ENCODE results near the gene LYRM9.
"Not testable (repeated sequence)": the region's sequence is repeated elsewhere in the genome, so short reads cannot be mapped to it uniquely, and the experiment has no call there.

LYRM9 gene

GRCh38 chr17:27905447-27906225 is 12.5 kb upstream of the LYRM9 start:
- DNase-seq: no peak

DNA sequence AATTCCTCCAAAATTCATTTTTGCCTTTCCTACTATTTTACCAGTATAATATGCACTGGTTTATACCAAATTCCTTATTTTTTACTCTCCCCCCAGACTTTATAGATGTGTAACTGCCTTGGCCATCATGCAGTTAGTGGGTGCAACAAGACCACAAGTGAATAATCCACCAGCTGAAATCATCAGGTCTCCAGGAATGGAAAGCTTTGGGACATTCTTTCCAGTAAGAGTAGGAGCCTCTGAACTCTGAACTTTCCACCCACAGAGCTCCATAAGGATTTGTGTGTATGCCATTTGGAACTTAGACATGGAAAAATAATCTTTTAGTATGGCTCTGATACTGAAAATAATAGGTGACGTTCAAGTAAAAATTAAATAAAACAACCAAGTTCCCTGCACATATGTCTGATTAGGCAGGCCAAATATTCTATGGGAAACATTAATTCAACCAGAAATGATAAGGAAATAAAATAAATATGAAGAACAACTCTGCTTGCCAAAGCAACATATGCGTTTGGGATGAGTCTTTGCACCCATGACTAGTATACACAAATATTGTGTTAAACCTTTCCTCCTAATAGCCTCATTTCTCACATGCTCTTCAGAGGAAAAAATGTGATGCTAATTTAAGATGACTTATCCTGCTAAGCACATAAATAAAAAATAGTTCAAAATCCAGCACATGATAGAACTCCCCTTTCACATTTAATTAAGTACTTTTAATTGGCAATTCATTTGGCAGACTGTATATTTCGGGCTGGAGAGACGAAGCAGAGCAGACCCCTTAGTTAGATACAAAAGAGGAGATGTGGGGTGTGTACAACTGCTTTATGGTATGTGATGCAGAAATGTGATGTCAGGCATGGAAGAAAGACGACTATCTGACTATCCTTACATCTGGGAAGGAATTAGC is 11.6 kb upstream of the LYRM9 start:
- no peak for DNase-seq

DNA sequence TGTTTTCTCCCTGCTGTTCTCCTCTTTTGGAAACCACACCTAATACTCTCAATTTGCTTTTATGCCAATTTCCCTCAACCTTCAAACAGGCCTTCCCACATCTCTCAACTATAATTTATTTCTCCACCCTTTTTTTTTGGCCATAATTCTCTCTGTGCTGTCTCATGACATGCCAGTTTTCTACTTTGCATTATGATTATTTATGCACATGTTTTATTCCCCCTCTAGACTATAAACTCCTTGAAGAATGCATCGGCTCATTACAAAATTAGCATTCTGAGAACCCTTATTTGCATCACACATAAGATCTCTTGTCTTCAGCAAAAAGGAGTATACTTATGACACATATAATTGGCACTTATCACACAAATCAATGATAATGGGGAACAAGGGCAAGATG is 10.9 kb upstream of the LYRM9 start:
- DNase-seq: no peak

- peak; percentile 68 for DNase-seq
Observed at GRCh38 chr17:27899525-27899924, 6.4 kb upstream of the LYRM9 start.

DNA sequence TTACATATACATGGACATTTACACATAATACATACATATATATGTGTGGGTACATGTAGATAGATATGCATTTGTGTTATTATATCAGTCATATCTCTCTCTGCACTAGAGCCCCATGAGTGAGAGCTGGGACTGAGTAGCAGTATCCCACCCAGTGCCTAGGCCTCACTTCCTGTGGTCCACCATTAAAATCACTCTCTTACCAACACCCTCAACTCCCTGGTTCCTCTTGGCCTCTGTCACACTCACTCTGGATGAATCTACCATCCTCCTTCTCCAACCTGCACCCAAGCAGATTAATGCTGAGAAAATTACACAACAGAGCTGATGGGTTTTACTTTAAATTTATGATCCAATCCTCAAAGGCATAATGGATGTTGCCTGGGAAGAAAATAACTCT is 4.9 kb upstream of the LYRM9 start:
- no peak for DNase-seq

DNA sequence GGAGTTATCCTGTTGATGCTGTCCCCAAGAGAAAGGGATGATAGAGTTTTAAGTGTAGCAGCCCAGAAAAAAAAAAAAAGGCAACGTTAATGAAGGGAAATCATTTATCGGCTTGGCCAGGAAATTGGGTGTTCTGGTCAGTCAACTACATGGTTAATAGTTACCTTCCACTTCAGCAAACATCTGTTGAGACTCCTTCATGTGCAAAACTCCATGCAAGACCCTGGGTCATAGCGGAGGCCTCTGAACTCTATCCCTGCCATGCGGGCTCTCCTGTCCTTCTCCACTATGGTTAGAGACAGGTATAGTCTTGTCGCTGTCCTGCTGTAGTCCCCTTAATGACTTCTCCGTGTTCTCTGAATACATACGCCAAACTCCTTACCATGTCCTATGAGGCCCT is 3.5 kb upstream of the LYRM9 start:
- DNase-seq: no peak

DNA sequence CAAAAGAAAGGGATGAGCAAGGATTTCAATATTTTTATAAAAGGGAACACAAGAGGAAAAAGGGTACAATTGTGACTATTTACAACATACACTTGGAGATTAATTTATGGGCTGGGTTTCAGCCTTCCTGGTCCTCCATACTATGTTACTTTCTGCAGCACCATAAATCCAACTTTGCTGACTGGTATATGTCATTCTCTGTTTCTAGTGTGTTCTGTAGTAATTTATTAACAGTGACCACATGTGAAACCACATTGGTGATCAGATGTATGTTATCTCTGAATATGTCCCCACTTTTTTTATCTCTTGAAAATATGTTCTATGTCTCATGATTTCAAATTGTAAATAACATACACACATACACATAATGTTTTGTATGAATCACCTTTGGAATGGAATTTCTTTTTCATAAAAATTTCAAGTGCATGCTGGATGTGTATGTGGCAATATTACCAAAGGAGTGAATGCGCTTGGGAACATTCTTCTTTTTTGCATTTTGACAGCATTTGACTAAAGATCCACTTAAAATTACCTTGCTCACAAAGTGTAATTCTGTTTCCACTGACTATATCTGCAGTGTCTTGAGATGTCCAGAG is 2.9 kb upstream of the LYRM9 start:
- DNase-seq: no peak

GRCh38 chr17:27895123-27895895 is 2.1 kb upstream of the LYRM9 start:
- no peak for DNase-seq

DNA sequence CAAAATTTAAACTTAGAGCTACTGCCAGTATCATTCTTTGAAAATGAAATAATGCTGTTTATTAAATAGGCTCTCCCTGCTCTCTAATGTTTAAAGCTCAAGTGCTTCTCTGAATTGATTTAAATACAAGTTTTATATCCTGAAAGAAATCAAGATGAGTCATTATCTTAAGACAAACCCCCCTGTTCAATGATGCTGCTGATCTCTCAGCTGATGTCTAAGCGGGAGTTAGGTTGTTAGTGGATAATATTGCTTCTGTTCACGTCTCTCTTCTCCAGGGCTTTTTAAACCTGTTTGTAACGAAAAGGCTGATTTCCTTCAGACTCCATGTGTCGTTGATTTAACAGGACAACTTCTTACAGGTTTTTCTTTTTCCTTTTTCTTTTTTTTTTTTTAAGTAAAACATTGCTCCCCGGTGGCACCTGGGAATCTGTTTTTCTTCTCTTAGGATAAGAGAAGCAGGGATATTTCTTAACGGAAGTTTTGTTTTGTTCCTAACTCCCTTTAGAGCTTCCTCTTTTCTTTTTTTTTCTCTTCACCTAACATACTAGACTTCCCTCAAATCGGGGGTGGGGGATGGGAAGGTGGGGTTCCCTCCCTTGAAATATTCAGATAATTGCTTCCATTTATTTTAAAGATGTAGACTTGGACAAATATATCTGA is 807 bp upstream of the LYRM9 start:
- no peak for DNase-seq

DNA sequence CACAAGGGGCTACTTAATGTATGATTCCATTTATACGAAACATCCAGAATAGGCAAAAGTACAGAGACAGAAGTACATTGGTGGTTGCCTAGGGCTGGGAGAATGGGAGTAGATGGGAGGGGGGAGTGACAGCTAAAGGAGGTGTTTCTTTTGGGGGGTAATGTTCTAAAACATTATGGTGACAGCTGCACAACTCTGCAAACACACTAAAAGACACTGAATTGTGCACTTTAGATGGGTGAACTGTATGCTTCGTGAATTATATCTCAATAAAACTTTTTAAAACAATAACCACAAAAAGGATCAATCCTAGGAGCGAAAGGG is 661 bp downstream of the LYRM9 start:
- DNase-seq: no peak

- no peak for DNase-seq
Observed at GRCh38 chr17:27891841-27892240, 1.3 kb downstream of the LYRM9 start.

- DNase-seq: no peak
Observed at GRCh38 chr17:27889711-27890251, 3.4 kb downstream of the LYRM9 start.

DNA sequence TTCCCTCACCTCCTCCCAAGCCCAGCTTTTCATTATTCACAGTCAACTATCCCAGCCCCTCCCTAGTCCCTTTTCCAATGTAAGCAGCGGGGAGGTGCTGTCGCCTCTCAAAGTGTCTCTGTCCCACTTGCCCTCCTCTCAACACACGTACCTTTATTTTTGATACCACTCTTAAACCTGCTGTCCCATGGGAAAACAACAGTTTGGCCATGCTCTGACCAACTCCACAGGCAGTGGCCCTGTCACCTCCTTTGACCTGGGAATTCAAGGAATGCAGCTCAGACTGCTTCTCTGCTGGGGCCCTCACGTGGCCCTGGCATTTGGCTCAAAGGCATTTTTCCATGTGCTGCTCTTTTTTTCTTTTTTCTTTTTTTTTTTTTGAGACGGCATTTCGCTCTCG is 4.2 kb downstream of the LYRM9 start:
- DNase-seq: no peak

DNA sequence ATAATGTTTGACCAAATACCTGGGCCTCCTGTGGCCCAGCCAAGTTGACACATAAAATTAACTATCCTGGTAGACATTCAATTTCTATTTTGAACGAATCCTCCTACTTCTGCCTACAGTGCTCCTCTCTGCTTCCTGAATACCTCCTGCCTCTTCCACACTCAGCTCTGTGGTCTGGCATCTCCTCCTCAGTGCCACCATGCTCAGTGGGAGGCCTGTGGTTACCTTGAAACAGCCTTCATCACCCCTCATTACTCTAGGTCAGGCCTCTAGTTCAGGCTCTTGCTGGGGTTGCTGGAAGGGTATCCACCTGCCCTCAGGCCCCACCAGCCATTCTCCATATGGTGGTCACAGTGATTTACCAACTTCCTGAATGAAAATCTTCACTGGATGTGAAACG is 5.1 kb downstream of the LYRM9 start:
- no peak for DNase-seq

GRCh38 chr17:27886348-27886906 is 6.7 kb downstream of the LYRM9 start:
- not testable (repeated sequence) for DNase-seq

DNA sequence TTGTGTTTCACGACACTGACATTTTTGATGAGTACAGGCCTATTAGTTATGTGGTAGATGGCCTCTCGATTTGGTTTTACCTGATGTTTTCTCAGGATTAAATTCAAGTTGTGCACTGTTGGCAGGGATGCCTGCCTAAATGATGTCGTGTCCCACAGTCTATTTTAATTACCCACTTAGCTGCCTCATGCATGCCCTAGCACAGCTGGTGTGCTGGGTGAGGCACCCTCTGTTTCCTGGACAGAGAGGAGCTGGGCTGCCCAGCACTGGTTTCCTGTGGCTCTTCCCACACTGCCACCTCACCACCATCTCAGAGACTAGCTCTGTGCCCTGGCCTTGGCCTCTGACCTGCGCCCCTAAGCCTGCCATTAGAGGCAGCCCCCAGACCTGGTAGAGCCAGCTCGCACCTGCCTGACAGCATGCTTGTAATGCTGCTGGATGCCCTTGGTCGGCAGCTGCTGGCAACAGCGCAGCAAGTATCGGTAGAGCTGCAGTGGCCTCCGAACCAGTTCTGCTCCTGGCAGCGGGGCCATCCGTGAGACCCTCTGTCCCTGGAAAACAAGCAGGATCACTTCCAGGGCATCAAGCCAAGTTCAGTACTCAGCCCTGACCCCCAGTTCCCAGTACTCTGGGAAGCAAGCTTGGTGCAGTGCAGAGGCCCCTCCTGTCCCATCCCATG is 10.9 kb downstream of the LYRM9 start:
- no peak for DNase-seq

DNA sequence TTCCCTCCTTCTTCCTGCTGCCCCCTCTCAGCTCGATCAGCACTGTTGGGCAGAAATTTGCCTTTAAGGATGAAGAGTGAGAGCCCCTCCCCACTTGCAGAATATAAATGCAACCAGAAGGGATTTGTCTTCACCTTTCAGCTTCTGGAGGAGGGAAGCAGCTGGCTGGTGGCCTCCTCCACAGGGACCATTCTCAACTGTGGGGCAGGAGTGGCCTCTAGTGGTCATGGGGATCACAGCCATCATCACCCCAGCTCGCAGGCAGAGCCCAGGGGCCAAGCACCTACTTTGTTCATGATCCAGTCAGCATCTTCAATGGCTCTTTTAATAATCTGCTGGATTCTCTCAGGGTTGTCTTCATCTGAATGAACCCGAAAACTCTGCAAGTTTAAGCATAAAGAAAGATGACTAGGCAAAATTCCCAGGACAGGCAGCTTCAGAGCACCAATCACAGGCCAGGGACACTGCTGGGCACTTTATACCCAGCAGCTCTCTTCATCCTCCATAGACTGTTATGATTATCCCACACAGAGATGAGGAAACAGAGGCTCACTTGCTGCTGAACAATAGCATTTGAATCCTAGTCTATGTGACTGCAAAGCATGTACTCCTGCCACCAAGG is 13.1 kb downstream of the LYRM9 start:
- no peak for DNase-seq

GRCh38 chr17:27878776-27879562 is 14.2 kb downstream of the LYRM9 start:
- no peak for DNase-seq

- DNase-seq: no peak
Observed at GRCh38 chr17:27873746-27874145, 19.4 kb downstream of the LYRM9 start.

DNA sequence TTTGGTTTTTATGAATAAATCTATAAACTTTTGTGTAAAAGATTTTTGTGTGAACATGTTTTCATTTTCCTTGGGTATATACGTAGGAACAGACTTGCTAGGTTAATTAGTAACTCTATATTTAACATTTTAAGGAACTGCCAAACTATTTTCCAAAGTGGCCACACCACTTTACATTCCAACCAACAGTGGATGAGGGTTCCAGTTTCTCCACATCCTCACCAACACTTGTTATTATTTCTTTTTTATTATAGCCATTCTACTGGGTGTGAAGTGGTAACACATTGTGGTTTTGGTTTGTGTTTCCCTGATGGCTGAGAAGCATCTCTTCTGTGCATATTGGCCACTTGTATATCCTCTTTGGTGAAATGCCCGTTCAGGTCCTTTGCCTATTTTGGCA is 20.0 kb downstream of the LYRM9 start:
- no peak for DNase-seq

Measured in NCI-H1436 treated with DMSO at 0.1 percent for 48 hours (cell line).